ENCODE results near the gene TGFB3. TPM values are rescaled to one million over a fixed set of nuclear protein-coding genes. Genes with fewer than 3 reads are reported as not detected.

The TGFB3 gene
- total and polyA plus RNA-seq, 2 donors (not counting 3 experiments of a cell fraction or from before 2014, with no cell fraction given): 5.3 to 5.4 TPM

DNA sequence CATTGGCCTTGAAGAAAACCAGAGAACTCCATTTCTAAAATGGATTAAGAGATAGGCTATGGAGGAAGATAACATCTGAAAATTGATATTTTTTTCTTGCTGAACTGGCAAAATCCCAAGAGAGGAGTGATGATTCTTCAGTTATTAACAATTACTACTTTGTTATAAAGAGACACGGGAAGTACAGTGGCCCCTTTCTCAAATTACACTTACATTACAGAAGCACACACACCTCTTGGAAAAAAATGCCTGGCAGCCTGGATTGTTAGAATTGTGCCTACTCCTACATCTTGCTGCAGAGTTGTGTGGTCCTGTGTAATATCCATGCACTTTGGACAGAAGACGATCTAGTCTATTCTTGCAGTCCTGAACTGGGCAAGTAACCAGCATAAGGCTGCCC is 71.7 kb downstream of the TGFB3 start:
- H3K9me3 ChIP-seq (replicated peaks; ENCODE audit: control insufficient read depth, insufficient read depth, low read length): no peaks in the 10 kb centered on the region
- no peaks in the 10 kb centered on the region for H3K79me2 ChIP-seq (ENCODE audit: control insufficient read depth, insufficient read depth, low read length)
- H4K20me1 ChIP-seq (replicated peaks; ENCODE audit: control insufficient read depth, extremely low read depth, insufficient read depth, low read length): no peaks in the 10 kb centered on the region
- no TSS peak for BruUV-seq (replicated peaks)
- no peaks in the 10 kb centered on the region for H3K9me1 ChIP-seq (replicated peaks; ENCODE audit: control insufficient read depth, extremely low read depth, insufficient read depth, low read length)
- peaks cover 0 to 4% of the 10 kb centered on the region in 2 experiments for H3K36me3 ChIP-seq (ENCODE audit: control insufficient read depth in 2 of 2, extremely low read depth in 1 of 2, insufficient read depth in 2 of 2, low read length in 2 of 2)
- H3K4me3 ChIP-seq (replicated peaks in 1 of 3; ENCODE audit: insufficient read depth in 1 of 3, low read depth in 1 of 3, low read length in 3 of 3): no peak overlapping the region
- TF ChIP-seq, protein P1, sequence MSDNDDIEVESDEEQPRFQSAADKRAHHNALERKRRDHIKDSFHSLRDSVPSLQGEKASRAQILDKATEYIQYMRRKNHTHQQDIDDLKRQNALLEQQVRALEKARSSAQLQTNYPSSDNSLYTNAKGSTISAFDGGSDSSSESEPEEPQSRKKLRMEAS (IDR thresholded peaks at IDR 0.05; ENCODE audit: insufficient read depth, insufficient read length): no peak
- TF ChIP-seq FOS (IDR thresholded peaks at IDR 0.05; ENCODE audit: borderline replicate concordance, insufficient read depth, low read length) (no peak), GATA2 (IDR thresholded peaks at IDR 0.05; ENCODE audit: insufficient read depth, insufficient read length, low read depth, low read length) (no peak), MYC (IDR thresholded peaks at IDR 0.05; ENCODE audit: low read depth, low read length) (no peak), JUN (IDR thresholded peaks at IDR 0.05; ENCODE audit: borderline replicate concordance, insufficient read depth, insufficient read length, low read depth) (no peak)
- POLR2A ChIA-PET: no interaction called here
- no peak for FAIRE-seq
- peaks cover 6% of the 10 kb centered on the region for H3K4me1 ChIP-seq (ENCODE audit: control insufficient read depth, extremely low read depth, insufficient read depth, low read length)
- CTCF ChIA-PET: no interaction called here
- dilution Hi-C loops (cut with MboI; ENCODE audit: extremely low pct_ligation_motif_present, low sequenced_read_pairs) (no loop called here), intact Hi-C loops (cut with micrococcal nuclease) (no loop called here)
- no peak overlapping the region for H3K27ac ChIP-seq (ENCODE audit: insufficient read depth, low read depth, low read length)
- H3K4me2 ChIP-seq (ENCODE audit: insufficient read depth, low read length): no peak overlapping the region
- H3K9ac ChIP-seq (replicated peaks; ENCODE audit: extremely low read depth, insufficient read depth, low read length): no peak overlapping the region
- H2AFZ ChIP-seq (ENCODE audit: low read depth, low read length): no peak overlapping the region
- H3K27me3 ChIP-seq (ENCODE audit: control insufficient read depth in 2 of 2, insufficient read depth in 2 of 2, low read length in 2 of 2): no peaks in the 10 kb centered on the region
- no peak for DNase-seq (ENCODE audit: low read depth, low spot score)

DNA sequence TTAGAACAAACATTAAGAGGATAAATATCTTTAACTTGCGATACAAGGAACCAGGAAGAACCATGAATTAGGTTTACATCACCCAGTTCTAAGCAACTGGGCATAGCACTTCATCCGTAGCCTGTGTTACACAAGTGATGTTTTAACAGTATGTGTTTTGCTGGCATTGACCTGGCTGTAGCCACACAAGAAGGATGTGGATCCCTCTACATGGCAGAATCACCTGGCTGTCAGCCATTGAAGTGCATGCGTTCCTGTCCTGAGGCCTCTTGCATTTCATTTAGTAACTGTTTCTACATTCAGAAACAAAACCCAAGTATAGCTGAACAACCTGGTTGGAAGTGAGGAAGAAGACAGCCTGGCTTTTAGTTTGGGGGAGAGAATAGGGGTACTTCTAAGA is 72.2 kb downstream of the TGFB3 start:
- H2AFZ ChIP-seq (ENCODE audit: low read depth, low read length): no peak overlapping the region
- no peaks in the 10 kb centered on the region for H3K9me3 ChIP-seq (replicated peaks; ENCODE audit: control insufficient read depth, insufficient read depth, low read length)
- FAIRE-seq (no peak), DNase-seq (ENCODE audit: low read depth, low spot score) (no peak)
- no peak for TF ChIP-seq POLR2AphosphoS5 (IDR thresholded peaks at IDR 0.05; ENCODE audit: insufficient read depth, low read depth, low read length)
- TF ChIP-seq, protein P1 (IDR thresholded peaks at IDR 0.05; ENCODE audit: insufficient read depth, insufficient read length): no peak
- no peak for TF ChIP-seq POLR2A (IDR thresholded peaks at IDR 0.05; ENCODE audit: low read depth, low read length)
- no peak for TF ChIP-seq GATA2 (IDR thresholded peaks at IDR 0.05; ENCODE audit: insufficient read depth, insufficient read length, low read depth, low read length)
- TF ChIP-seq EZH2 (IDR thresholded peaks at IDR 0.05; ENCODE audit: borderline replicate concordance, low read depth, low read length, severe bottlenecking): no peak
- no peak for TF ChIP-seq MYC (IDR thresholded peaks at IDR 0.05; ENCODE audit: low read depth, low read length)
- no peak for TF ChIP-seq JUN (IDR thresholded peaks at IDR 0.05; ENCODE audit: borderline replicate concordance, insufficient read depth, insufficient read length, low read depth)
- TF ChIP-seq, protein P2, sequence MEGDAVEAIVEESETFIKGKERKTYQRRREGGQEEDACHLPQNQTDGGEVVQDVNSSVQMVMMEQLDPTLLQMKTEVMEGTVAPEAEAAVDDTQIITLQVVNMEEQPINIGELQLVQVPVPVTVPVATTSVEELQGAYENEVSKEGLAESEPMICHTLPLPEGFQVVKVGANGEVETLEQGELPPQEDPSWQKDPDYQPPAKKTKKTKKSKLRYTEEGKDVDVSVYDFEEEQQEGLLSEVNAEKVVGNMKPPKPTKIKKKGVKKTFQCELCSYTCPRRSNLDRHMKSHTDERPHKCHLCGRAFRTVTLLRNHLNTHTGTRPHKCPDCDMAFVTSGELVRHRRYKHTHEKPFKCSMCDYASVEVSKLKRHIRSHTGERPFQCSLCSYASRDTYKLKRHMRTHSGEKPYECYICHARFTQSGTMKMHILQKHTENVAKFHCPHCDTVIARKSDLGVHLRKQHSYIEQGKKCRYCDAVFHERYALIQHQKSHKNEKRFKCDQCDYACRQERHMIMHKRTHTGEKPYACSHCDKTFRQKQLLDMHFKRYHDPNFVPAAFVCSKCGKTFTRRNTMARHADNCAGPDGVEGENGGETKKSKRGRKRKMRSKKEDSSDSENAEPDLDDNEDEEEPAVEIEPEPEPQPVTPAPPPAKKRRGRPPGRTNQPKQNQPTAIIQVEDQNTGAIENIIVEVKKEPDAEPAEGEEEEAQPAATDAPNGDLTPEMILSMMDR (IDR thresholded peaks at IDR 0.05; ENCODE audit: extremely low read depth in 1 of 2, insufficient read depth in 1 of 2, low read depth in 1 of 2, low read length in 2 of 2): no peak
- no peak for TF ChIP-seq FOS (IDR thresholded peaks at IDR 0.05; ENCODE audit: borderline replicate concordance, insufficient read depth, low read length)
- CTCF ChIA-PET: interaction anchor here (1.1 to 5.0 kb wide), 2 partner anchors 70 to 201 kb away, joined by 3 to 282 read pairs; partner anchors contain the start of gene TGFB3
- no peak overlapping the region for H3K4me2 ChIP-seq (ENCODE audit: insufficient read depth, low read length)
- H3K4me3 ChIP-seq (replicated peaks in 1 of 3; ENCODE audit: insufficient read depth in 1 of 3, low read depth in 1 of 3, low read length in 3 of 3): no peak overlapping the region
- H3K9ac ChIP-seq (replicated peaks; ENCODE audit: extremely low read depth, insufficient read depth, low read length): no peak overlapping the region
- no peaks in the 10 kb centered on the region for H3K27me3 ChIP-seq (ENCODE audit: control insufficient read depth in 2 of 2, insufficient read depth in 2 of 2, low read length in 2 of 2)
- BruUV-seq (replicated peaks): no TSS peak
- peaks cover 0 to 4% of the 10 kb centered on the region in 2 experiments for H3K36me3 ChIP-seq (ENCODE audit: control insufficient read depth in 2 of 2, extremely low read depth in 1 of 2, insufficient read depth in 2 of 2, low read length in 2 of 2)
- dilution Hi-C loops (cut with MboI; ENCODE audit: extremely low pct_ligation_motif_present, low sequenced_read_pairs): no loop called here
- H3K79me2 ChIP-seq (ENCODE audit: control insufficient read depth, insufficient read depth, low read length): no peaks in the 10 kb centered on the region
- intact Hi-C loops (cut with micrococcal nuclease): loop anchor here (10.0 kb wide), 1 partner anchor 475 kb away; no protein-coding TSS in a partner anchor
- POLR2A ChIA-PET: no interaction called here
- H4K20me1 ChIP-seq (replicated peaks; ENCODE audit: control insufficient read depth, extremely low read depth, insufficient read depth, low read length): no peaks in the 10 kb centered on the region
- no peak overlapping the region for H3K27ac ChIP-seq (ENCODE audit: insufficient read depth, low read depth, low read length)
- peaks cover 6% of the 10 kb centered on the region for H3K4me1 ChIP-seq (ENCODE audit: control insufficient read depth, extremely low read depth, insufficient read depth, low read length)
- no peaks in the 10 kb centered on the region for H3K9me1 ChIP-seq (replicated peaks; ENCODE audit: control insufficient read depth, extremely low read depth, insufficient read depth, low read length)
